GM19397 (cell line): ENCODE measurements around the gene ARHGAP5.

Experiments used
- ATAC-seq: cut with Tn5 transposase; IDR thresholded peaks from one replicate; pipeline ENCODE4 v1.9.1; 2021; ENCODE audit warnings: mild to moderate bottlenecking, moderate library complexity; ENCODE audit not compliant: unreplicated experiment

ARHGAP5 gene

GRCh38 chr14:32077081-32078022, at the start of gene ARHGAP5:
ARHGAP5 (plus strand) TSS chr14:32077304; CDS start chr14:32090670, 13,366 bp downstream.
- peak; percentile 42 for ATAC-seq

GRCh38 chr14:32028599-32028998, 48.5 kb upstream of the ARHGAP5 start:
- no peak for ATAC-seq

- ATAC-seq: no peak
These were observed 43.6 kb upstream of the ARHGAP5 start for GRCh38 chr14:32033543-32033942.

- no peak for ATAC-seq
These were observed 38.2 kb upstream of the ARHGAP5 start for GRCh38 chr14:32038876-32039275.

GRCh38 chr14:32039401-32040030, 37.6 kb upstream of the ARHGAP5 start:
- no peak for ATAC-seq

- no peak for ATAC-seq
These were observed 33.5 kb upstream of the ARHGAP5 start for GRCh38 chr14:32043624-32044023.

- ATAC-seq: no peak
These were observed 32.6 kb upstream of the ARHGAP5 start for GRCh38 chr14:32044454-32044853.

GRCh38 chr14:32047791-32048190, 29.3 kb upstream of the ARHGAP5 start:
- ATAC-seq: no peak

- no peak for ATAC-seq
These were observed 27.6 kb upstream of the ARHGAP5 start for GRCh38 chr14:32049361-32050088.

- ATAC-seq: no peak
These were observed 26.2 kb upstream of the ARHGAP5 start for GRCh38 chr14:32050878-32051277.

- no peak for ATAC-seq
These were observed 22.6 kb upstream of the ARHGAP5 start for GRCh38 chr14:32054536-32054935.

- ATAC-seq: no peak
These were observed 21.9 kb upstream of the ARHGAP5 start for GRCh38 chr14:32055175-32055574.

GRCh38 chr14:32059702-32060101, 17.4 kb upstream of the ARHGAP5 start:
- ATAC-seq: no peak

- no peak for ATAC-seq
These were observed 12.2 kb upstream of the ARHGAP5 start for GRCh38 chr14:32064931-32065330.

- no peak for ATAC-seq
These were observed 8.4 kb upstream of the ARHGAP5 start for GRCh38 chr14:32068708-32069107.

- ATAC-seq: no peak
These were observed 6.8 kb upstream of the ARHGAP5 start for GRCh38 chr14:32070282-32070681.

GRCh38 chr14:32072676-32073075, 4.4 kb upstream of the ARHGAP5 start:
- ATAC-seq: no peak

GRCh38 chr14:32073537-32074189, 3.4 kb upstream of the ARHGAP5 start:
- ATAC-seq: no peak

GRCh38 chr14:32074887-32075572, 2.1 kb upstream of the ARHGAP5 start:
- ATAC-seq: no peak

- no peak for ATAC-seq
These were observed 1.3 kb upstream of the ARHGAP5 start for GRCh38 chr14:32075672-32076277.
